HG02623 (cell line): ENCODE data around the gene RPGRIP1.
"Not testable (repeated sequence)": the region's sequence is repeated elsewhere in the genome, so short reads cannot be mapped to it uniquely, and the experiment has no call there.

Experiments used
- ATAC-seq: cut with Tn5 transposase; IDR thresholded peaks from one replicate; pipeline ENCODE4 v1.9.1; 2021; ENCODE audit warnings: moderate library complexity; ENCODE audit not compliant: unreplicated experiment

The RPGRIP1 gene

DNA sequence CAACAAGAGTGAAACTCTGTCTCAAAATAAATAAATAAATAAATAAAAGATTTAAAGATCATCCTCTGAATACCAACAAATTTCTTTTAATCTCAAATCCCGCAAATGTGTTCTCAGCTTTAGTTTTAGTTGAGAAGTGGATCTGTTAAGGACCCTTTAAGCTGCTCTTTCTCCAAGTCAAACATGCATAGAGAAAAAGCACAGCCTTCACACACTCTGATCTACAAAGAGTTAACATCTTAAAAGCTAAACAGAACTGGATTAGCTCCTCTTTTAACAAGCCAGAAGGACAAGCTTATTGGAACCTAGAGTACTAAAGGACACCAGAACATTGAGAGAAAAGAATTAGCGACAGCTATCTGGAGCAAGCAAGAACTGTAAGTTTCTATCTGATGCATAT is at the start of gene RPGRIP1:
Gene RPGRIP1, plus strand, starts transcription at position 301 of the 400 bp plus-strand sequence. CDS start 7,894 bp downstream, outside the sequence.
- ATAC-seq, result no peak

DNA sequence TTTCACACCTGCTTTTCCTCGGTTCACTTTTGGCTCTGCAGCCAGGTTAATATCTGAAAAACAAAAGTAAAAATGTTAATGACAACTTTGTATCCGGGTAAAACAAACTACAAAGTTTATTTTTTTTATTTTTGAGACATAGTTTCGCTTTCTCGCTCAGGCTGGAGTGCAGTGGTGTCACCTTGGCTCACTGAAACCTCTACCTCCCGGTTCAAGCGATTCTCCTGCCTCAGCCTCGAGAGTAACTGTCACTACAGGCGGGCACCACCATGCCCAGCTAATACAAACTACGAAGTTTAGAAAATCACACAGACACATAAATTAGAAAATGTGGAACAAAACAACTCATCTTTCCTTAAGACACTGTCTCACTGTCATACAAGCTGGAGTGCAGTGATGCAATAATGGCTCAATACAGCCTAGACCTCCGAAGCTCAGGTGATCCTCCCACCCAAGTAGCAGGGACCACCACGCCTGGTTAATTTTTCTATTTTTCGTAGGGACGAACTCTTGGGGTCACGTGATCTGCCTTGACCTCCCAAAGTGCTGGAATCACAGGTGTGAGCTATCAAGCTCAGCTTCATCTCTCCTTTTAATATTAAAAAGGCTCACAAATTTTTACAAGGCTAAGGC is 48.7 kb upstream of the RPGRIP1 start:
- no peak for ATAC-seq

DNA sequence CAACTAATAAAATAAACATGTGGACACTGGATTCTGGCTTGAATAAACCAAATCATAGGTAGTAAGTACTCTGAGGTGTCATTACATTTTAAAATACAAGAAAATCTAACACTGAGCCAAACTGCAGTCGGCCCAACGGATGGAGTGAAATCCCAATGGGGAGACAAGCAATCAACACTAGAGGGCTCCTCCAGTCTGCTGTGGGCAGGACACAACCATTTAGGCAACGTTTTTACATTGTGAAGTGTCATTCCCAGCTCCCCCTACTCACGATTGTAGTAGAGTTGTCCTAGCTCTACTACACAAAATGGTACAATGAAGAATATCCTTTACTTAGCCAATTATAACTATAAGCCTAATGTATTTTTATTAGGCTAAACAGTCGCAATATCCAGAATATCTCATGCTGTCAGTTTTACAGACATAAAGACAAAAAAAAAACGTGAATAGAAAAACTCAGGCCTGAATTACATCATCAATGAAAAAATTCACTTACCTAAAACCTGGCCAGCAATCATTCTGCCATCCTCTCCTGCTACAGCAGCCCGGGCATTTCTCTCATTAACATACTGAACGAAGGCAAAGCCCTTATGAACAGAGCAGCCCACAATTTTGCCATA is 46.3 kb upstream of the RPGRIP1 start:
- no peak for ATAC-seq

DNA sequence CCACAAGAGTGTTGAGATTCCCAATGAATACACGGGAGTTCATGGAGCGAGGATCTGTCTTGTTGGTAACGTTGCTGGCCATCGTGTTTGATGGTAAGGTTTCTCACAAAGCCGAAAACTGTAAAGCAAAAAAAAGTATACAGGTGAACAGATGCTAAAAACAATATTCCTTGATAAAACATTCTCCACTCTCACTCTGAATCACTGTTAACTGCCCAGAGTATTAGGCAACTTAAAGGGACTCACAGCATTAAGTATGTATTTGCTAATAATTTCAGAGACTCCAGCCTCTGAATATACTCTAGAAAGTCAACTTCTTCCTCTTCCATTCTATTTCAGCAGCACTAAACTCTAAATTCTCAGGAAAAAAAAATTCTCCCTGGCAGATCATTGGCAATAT is 45.8 kb upstream of the RPGRIP1 start:
- no peak for ATAC-seq

DNA sequence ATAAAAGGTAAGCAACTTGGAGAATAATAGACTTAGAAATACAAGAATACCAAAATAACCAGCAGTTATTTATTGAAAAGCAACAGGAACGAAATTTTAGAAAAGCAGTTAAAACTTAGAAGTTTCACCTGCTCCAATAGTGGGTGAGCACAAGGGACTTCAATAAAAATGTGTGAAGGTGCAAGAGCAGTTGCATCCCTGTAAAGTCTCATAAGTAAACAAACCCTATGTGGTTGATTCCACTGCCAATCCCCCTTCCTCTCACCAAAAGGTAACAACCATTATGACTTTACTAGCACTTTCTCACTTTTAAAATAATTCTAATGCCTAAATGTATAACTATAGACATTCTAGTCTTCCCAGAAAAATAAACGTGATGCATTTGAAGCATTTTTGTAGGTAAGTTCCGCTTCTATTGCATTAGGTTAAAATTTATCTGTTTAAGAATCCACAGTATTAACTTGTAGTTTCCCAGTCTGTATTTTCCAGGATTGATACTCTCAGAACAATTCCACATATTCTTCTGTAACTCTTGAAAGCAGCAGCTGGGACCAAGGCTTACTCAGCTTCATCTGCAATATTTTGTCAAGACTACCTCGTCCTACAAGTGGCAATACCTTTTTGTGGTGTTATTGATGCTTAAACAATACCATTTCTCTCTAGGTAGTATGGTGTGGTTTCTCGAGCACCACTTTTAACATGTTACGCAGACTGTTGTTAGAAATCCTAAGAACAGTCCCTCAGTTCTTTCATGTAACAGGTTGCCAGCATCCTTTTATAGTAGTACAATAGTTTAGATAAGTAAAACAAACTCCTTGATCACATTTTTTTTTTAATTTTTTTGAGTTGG is 42.7 kb upstream of the RPGRIP1 start:
- ATAC-seq, result no peak

DNA sequence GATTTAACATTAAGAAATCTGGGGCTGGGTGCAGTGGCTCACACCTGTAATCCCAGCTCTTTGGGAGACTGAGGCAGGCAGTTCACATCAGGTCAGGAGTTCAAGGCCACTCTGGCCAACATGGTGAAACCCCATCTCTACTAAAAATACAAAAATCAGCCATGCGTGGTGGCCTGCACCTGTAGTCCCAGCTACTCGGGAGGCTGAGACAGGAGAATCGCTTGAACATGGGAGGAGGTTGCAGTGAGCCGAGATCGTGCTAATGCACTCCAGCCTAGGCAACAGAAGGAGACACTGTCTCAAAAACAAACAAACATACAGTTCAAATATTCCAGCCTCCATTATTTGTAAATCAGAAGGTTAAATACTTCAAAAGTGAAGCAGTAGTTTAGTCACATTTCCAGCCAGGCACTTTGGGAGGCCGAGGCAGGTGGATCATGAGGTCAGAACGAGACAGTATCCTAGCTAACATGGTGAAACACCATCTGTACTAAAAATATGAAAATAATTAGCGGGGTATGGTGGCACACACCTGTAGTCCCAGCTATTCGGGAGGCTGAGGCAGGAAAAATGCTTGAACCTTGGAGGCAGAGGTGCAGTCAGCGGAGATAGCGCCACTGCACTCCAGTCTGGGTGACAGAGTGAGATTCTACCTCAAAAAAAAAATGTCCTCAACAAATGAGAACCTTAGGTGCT is 40.9 kb upstream of the RPGRIP1 start:
- no peak for ATAC-seq

DNA sequence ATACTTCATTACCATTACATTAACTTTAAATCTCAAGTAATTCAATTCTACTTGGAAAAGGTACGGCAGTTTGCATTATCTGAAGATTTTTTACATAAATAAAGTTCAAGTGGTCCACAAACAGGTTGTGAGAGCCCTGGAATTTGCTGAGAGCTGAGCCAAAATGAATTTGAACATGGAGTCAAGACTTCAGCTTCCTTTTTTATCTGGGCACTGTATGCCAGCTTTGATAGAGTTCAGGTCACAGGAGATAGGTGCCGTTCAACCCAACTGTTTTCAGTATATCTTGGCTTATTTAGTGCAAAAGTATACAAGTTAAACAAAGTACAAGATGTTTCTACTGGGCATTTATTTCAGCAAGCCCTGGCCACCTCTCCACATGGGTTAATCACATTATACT is 39.5 kb upstream of the RPGRIP1 start:
- ATAC-seq, result no peak

DNA sequence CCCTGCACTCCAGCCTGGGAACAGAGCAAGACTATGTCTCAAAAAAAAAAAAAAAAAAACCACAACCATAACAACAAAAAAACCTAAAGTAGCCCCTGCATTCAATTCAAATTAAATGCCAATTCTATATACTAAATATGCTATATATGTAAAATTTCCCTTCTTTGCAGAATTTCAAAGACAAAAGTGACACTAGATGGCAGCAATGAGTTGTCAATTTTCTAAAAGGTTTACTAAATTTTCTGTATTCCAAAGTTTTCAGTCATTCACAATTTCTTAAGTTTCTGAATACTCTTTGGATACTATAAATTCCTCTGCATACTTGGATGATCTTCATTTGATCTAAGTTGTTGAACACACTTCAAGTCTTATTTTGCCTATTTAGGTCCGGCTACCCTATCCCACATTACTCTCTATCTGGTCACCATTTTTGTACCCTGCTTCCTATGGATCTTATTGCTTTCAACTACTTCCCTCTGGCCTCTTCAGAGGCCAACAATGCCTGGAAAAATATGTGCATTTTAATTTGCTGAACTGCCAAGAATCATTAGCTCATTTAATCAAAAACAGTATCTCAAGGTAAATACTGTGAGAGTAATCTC is 38.6 kb upstream of the RPGRIP1 start:
- no peak for ATAC-seq

DNA sequence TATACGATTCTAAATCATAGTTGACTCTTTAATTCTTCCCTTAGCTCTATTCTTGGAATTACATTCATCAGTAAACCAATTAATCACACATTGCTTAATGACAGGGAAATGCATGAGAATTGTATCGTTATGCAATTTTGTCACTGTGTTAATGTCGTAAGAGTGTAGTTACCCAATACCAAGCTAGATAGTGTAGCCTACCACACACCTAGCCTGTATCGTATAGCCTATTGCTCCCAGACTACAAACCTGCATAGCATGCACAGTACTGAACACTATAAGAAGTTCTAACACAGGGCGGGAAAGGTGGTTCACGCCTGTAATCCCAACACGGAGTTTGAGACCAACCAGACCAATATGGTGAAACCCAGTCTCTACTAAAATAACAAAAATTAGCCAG is 35.3 kb upstream of the RPGRIP1 start:
- ATAC-seq, result no peak

DNA sequence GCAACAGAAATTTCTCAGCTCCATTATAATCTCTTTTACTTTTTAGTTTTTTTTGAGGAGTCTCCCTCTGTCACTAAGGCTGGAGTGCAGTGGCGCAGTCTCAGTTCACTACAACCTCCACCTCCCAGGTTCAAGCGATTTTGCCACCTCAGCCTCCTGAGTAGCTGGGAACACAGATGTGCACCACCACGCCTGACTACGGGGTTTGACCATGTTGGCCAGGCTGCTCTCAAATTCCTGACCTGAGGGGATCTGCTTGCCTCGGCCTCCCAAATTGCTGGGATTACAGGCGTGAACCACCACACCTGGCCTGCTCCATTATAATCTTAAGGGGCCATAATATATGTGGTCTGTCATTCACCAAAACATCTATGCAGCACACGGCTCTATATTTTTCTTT is 34.1 kb upstream of the RPGRIP1 start:
- no peak for ATAC-seq

DNA sequence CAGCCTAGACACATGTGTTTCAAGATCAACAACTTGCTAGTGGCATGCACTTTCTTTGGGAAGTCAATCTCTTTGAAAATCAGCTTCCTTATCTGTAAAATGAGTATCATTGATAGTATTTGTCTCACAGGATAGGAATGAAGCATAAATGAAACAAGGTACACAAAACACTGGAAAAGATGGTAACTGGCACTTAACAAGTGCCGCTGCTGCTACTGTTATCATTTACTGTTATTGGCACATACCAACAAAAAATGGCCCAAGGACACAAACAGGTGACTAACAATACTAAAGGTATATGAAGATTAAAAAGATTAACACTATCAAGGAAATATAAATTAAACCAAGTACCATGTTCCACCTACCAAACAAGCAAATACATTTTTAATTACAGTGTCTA is 31.5 kb upstream of the RPGRIP1 start:
- ATAC-seq, result no peak

DNA sequence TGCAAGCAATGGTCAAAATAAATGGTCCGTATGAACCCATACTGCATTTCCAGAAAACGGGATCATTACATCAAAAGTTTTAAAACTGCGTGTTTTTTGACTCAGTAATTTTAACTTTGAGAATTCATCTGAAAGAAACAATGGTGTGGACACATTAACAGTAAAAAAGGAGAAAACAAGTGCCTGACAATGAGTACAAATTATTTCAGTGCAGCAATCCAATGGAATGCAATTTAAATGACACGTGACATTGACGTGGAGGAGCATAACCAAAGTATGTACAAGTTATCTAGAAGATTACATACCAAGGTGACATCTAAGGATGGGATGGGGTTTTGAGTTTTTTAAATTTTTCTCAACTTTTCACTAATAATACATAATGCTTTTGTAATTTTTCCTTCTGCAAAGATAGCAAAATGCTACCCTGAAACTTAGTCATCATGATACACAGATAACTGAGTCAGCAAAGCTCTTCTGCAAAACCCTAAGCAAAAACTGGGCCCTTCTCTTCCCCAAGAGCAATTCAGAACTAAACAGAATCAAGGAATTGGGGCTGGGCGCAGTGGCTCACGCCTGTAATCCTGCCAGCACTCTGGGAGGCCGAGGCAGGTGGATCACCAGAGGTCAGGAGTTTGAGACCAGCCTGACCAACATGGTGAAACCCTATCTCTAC is 31.0 kb upstream of the RPGRIP1 start:
- no peak for ATAC-seq

DNA sequence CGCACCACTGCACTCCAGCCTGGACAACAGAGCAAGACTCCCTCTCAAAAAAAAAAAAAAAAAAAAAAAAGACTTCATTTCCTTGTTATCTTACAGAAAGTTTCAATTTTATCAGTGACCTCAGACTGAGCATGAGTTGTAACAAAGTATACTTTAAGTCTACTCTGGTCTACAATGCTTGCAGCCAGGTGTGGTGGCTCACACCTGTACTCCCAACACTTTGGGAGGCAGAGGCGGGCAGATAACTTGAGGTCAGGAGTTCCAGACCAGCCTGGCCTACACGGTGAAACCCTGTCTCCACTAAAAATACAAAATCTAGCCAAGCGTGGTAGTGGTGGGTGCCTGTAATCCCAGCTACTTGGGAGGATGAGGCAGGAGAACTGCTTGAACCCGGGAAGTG is 28.7 kb upstream of the RPGRIP1 start:
- ATAC-seq, result no peak

DNA sequence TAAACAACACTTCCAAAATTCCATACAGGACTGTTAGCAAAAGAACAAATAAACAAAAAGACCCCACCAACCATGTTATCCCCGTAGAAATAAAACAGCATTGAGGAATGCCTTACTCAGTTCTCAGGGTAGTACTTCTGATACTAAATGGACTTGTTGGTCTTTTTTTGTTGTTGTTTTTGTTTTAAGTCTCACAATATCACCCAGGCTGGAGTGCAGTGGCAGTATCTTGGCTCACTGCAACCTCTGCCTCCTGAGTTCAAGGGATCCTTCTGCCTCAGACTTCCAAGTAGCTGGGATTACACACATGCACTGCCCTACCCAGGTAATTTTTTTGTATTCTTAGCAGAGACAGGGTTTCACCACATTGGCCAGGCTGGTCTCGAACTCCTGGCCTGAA is 27.7 kb upstream of the RPGRIP1 start:
- ATAC-seq, result no peak

DNA sequence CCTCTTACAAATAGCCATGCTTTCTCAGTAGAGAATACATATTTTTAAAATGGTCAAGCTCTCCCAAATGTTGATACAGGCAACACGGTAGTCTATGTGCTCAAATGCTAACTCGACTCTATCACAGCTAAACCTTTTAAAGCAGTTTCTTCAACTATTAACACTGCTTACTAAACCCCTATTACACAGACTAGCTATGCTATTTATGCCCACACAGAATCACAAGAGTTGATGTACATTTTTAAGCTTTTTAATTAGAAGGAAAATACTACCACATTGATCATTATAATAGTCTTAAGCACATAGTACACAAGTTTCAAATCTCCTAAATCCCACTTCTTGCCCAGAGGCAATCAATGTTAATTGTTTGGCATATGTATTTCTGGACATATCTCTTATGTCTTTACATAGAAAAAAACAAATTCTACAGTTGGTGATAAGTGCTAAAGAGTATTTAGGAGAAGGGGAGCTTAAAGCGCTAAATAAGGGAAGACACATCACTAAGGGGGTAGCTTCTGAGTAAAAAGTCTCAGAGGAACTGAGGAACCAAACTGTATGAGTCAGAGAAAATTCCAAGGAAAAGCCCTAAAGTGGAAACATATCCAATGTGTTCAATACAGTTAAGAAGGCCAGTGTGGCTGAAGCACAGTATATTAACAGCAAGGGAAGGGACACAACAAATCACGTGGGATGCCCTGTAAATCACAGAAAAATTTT is 24.3 kb upstream of the RPGRIP1 start:
- no peak for ATAC-seq

DNA sequence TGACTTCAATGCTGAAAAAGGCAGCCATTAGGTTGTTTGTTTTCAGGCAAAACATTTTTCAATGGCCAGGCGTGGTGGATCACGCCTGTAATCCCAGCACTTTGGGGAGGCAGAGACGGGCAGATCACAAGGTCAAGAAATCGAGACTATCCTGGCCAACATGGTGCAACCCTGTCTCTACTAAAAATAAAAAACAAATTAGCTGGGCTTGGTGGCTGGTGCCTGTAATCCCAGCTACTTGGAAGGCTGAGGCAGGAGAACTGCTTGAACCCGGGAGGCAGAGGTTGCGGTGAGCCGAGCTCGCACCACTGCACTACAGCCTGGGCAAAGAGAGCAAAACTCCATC is 23.8 kb upstream of the RPGRIP1 start:
- ATAC-seq, result not testable (repeated sequence)

DNA sequence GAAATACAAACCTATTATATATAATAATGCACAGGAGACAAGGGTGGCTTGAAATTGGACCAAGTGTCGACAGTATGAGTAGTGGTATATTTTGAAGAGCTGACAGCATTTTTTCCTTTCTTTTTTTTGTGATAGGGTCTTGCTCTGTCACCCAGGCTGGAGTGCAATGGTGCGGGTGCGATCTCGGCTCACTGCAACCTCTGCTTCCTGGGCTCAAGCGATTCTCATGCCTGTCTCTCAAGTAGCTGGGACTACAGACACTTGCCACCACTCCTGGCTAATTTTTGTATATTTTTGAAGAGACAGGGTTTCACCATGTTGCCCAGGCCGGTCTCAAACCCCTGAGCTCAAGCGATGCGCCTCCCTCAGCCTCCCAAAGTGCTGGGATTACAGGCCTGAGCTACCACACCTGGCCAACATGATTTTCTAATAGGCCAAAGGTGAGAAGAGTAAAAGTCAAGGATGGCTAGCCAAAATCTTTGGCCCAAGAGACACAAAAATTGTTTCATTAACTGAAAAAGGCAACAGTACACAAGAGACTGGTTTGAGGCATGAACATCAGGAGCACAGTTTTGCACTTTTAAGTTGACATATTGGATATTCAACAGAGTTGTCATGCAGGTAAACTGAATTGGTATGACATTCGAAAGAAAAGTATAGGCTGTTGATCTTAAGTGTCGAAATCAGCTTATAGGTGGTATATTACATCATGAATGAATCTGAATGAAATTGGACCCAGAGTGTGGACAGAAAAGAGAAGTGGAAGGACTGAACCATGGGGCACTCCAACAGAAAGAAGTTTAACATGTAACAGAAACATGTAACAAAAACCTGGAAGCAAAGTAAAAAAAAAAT is 23.1 kb upstream of the RPGRIP1 start:
- no peak for ATAC-seq

DNA sequence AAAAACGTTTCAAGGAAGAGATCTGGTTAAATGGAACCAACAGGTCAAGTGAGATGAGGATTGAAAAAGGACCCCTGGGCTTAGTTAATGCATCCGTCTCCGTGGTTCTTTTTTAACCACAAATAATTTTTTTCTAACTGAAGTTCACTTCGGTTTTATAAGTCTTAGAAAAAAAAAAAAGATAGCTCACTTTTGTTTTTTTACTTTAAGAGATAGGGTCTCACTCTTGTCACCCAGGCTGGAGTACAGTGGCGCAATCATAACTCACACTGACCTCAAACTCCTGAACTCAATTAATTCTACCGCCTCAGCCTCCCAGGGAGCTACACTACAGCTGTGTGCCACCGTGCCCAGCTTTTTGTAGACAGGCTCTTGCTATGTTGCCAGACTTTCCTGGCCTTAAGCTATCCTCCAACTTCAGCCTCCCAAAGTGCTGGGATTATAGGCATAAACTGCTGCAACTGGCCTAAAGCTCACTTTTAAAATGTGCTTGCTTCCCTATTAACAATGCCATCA is 22.4 kb upstream of the RPGRIP1 start:
- no peak for ATAC-seq
